B cell (primary cell): ENCODE data around the gene TLE6. TPM values are rescaled to one million over a fixed set of nuclear protein-coding genes. Genes with fewer than 3 reads are reported as not detected.

ENCODE experiments used
- ATAC-seq: fragments of 200-7000 bp; cut with Tn5 transposase; one replicate; pipeline ENCODE4 v1.10.0; 2021; ENCODE audit warnings: low read depth, mild to moderate bottlenecking, moderate number of reproducible peaks, moderate library complexity
- CTCF ChIA-PET: fragments of 350-600 bp; sonication (Branson Sonifier 250); formaldehyde crosslinking; loops from one replicate; lab custom pipeline; 2021; ENCODE audit warnings: antibody characterized with exemption, inconsistent platforms; lab: Charles Lee
- POLR2A ChIA-PET: fragments of 350-600 bp; sonication (Branson Sonifier 250); formaldehyde crosslinking; loops from one replicate; lab custom pipeline; 2021; ENCODE audit warnings: antibody characterized with exemption; lab: Charles Lee
- DNase-seq: peaks from one replicate; pipeline ENCODE4 v3.0.0; 2013
- H2AFZ ChIP-seq: 2 replicates; pipeline ENCODE4 v1.6.1; 2012; ENCODE audit warnings: mild to moderate bottlenecking, low read depth, low read length; ENCODE audit not compliant: insufficient read depth, poor library complexity, severe bottlenecking
- H3K27ac ChIP-seq, 2 donors: 1 replicate in 1 of 2; 2 replicates in 1 of 2; pipeline ENCODE4 v1.5.1; 2012 to 2013; ENCODE audit warnings: low read length in 2 of 2, mild to moderate bottlenecking in 2 of 2, moderate library complexity in 1 of 2
- H3K27me3 ChIP-seq, 4 experiments: fragments of 200-600 bp in 1 of 4; sonication (generic) in 1 of 4; replicated peaks in 1 of 4; 1 replicate in 2 of 4; 2 replicates in 2 of 4; pipeline versions ENCODE4 v1.6.1 to v1.7.0; 2013 to 2016; ENCODE audit warnings: low read length in 3 of 4, mild to moderate bottlenecking in 2 of 4, mixed read lengths in 1 of 4, moderate library complexity in 1 of 4; ENCODE audit not compliant: insufficient read depth in 4 of 4, control insufficient read depth in 3 of 4; ENCODE audit errors: control extremely low read depth in 1 of 4
- H3K36me3 ChIP-seq, 2 experiments: replicated peaks in 1 of 2; 1 replicate in 1 of 2; 2 replicates in 1 of 2; pipeline versions ENCODE4 v1.6.1 to v1.7.1; 2013; ENCODE audit warnings: low read length in 1 of 2; ENCODE audit not compliant: insufficient read depth in 2 of 2, control insufficient read depth in 1 of 2; ENCODE audit errors: control extremely low read depth in 1 of 2, extremely low read depth in 1 of 2
- H3K4me1 ChIP-seq, 2 donors: fragments of 200-600 bp in 1 of 2; sonication (generic) in 1 of 2; 1 replicate in 1 of 2; 2 replicates in 1 of 2; pipeline versions ENCODE4 v1.5.1 to v1.6.1; 2013 to 2017; ENCODE audit warnings: low read length in 2 of 2; ENCODE audit not compliant: control insufficient read depth in 2 of 2, insufficient read depth in 2 of 2
- H3K4me2 ChIP-seq: replicated peaks from 2 replicates; pipeline ENCODE3; 2012; ENCODE audit warnings: mild to moderate bottlenecking, low read depth, low read length; ENCODE audit not compliant: poor library complexity, severe bottlenecking
- H3K4me3 ChIP-seq, 5 experiments: fragments of 200-600 bp in 1 of 5; sonication (generic) in 1 of 5; 1 replicate in 3 of 5; 2 replicates in 2 of 5; pipeline versions ENCODE4 v1.5.1 to v1.7.0; 2011 to 2016; ENCODE audit warnings: low read length in 4 of 5, mild to moderate bottlenecking in 4 of 5, low read depth in 2 of 5, control low read depth in 1 of 5, moderate library complexity in 1 of 5; ENCODE audit not compliant: insufficient read depth in 1 of 5; ENCODE audit errors: control extremely low read depth in 1 of 5, extremely low read depth in 1 of 5
- H3K79me2 ChIP-seq: fragments of 200-600 bp; sonication (generic); one replicate; pipeline ENCODE4 v1.6.0; 2016; ENCODE audit warnings: low read length; ENCODE audit not compliant: control insufficient read depth, insufficient read depth
- H3K9ac ChIP-seq: fragments of 200-600 bp; sonication (generic); 2 replicates; pipeline ENCODE4 v1.6.1; 2017; ENCODE audit warnings: mild to moderate bottlenecking, low read length, moderate library complexity
- H3K9me3 ChIP-seq, 3 donors: one replicate each; pipeline versions ENCODE4 v1.6.1 to v1.7.1; 2013; ENCODE audit warnings: low read length in 2 of 3; ENCODE audit not compliant: control insufficient read depth in 2 of 3, insufficient read depth in 1 of 3; ENCODE audit errors: control extremely low read depth in 1 of 3
- H4K20me1 ChIP-seq: 2 replicates; pipeline ENCODE4 v1.6.0; 2012; ENCODE audit warnings: mild to moderate bottlenecking, low read length; ENCODE audit not compliant: insufficient read depth, control insufficient read depth, poor library complexity, severe bottlenecking
- H3K27ac Mint-ChIP-seq: one replicate; pipeline ENCODE4 v1.8.0; 2021; ENCODE audit warnings: mixed read lengths
- H3K27me3 Mint-ChIP-seq: one replicate; pipeline ENCODE4 v1.8.0; 2021; ENCODE audit warnings: mixed read lengths
- H3K4me1 Mint-ChIP-seq: one replicate; pipeline ENCODE4 v1.8.0; 2021; ENCODE audit warnings: mixed read lengths
- H3K4me3 Mint-ChIP-seq: one replicate; pipeline ENCODE4 v1.8.0; 2021; ENCODE audit warnings: mixed read lengths
- H3K9me3 Mint-ChIP-seq: one replicate; pipeline ENCODE4 v1.8.0; 2022; ENCODE audit warnings: mixed read lengths; ENCODE audit not compliant: insufficient read depth
- EZH2 ChIP-seq: IDR thresholded peaks from 2 replicates; pipeline ENCODE4 v1.6.1; 2012; ENCODE audit warnings: borderline replicate concordance, low read depth, mild to moderate bottlenecking, moderate library complexity, low read length; ENCODE audit not compliant: insufficient read depth, poor library complexity, severe bottlenecking
- WGBS: methylation state at CpG from one replicate; pipeline ENCODE4 v1.1.5; 2013; ENCODE audit warnings: missing lambda C conversion rate; ENCODE audit not compliant: insufficient coverage; 5-methylcytosine and 5-hydroxymethylcytosine counted together
- intact Hi-C: fragments of 100-400 bp; cut with micrococcal nuclease; formaldehyde crosslinking; loops from one replicate; pipeline ENCODE4 v1.10.0; 2022
- polyA plus RNA-seq: library from polyadenylated mRNA; depleted of rRNA; stranded (reverse); fragments of >200 nt; gene quantifications from 2 replicates; pipeline ENCODE4 v1.2.3, GENCODE V29; 2012
- total RNA-seq, 2 donors: library from RNA; stranded (reverse); fragments of 120-200 nt in 1 of 2; gene quantifications; 1 replicate in 1 of 2; 2 replicates in 1 of 2; pipeline versions ENCODE4 v1.2.3 to v1.2.4, GENCODE V29; 2013 to 2022
- TF ChIP-seq, protein P1 (sequence below): fragments of 200-600 bp; IDR thresholded peaks from one replicate; pipeline ENCODE4 v1.8.0; 2022; ENCODE audit warnings: antibody characterized with exemption, mild to moderate bottlenecking

The TLE6 gene
- total and polyA plus RNA-seq, 2 donors (not counting 1 experiment from before 2014, with no cell fraction given) = 1.5 to 3.0 TPM

- no peak overlapping the region for H3K4me2 ChIP-seq
- DNase-seq (no peak), ATAC-seq (no peak)
- H3K27me3 Mint-ChIP-seq = no peaks in the 10 kb centered on the region
- WGBS = 84% methylated on average over 12 of the region's 16 CpGs
- H3K4me3 ChIP-seq = no peak overlapping the region
- H2AFZ ChIP-seq = no peak overlapping the region
- H3K9ac ChIP-seq = no peak overlapping the region
- H3K79me2 ChIP-seq = no peaks in the 10 kb centered on the region
- no peak overlapping the region for H3K27ac Mint-ChIP-seq
- H3K27me3 ChIP-seq = peaks cover 0 to 2% (median 0%) of the 10 kb centered on the region in 4 experiments
- intact Hi-C loops = no loop called here
- ChIA-PET POLR2A (no interaction called here), CTCF (no interaction called here)
- H3K9me3 ChIP-seq = no peaks in the 10 kb centered on the region
- TF ChIP-seq, protein P1, sequence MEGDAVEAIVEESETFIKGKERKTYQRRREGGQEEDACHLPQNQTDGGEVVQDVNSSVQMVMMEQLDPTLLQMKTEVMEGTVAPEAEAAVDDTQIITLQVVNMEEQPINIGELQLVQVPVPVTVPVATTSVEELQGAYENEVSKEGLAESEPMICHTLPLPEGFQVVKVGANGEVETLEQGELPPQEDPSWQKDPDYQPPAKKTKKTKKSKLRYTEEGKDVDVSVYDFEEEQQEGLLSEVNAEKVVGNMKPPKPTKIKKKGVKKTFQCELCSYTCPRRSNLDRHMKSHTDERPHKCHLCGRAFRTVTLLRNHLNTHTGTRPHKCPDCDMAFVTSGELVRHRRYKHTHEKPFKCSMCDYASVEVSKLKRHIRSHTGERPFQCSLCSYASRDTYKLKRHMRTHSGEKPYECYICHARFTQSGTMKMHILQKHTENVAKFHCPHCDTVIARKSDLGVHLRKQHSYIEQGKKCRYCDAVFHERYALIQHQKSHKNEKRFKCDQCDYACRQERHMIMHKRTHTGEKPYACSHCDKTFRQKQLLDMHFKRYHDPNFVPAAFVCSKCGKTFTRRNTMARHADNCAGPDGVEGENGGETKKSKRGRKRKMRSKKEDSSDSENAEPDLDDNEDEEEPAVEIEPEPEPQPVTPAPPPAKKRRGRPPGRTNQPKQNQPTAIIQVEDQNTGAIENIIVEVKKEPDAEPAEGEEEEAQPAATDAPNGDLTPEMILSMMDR = no peak
- TF ChIP-seq EZH2 = no peak
- no peaks in the 10 kb centered on the region for H3K9me3 Mint-ChIP-seq
- H4K20me1 ChIP-seq = no peaks in the 10 kb centered on the region
- no peak overlapping the region for H3K27ac ChIP-seq
- no peaks in the 10 kb centered on the region for H3K4me1 Mint-ChIP-seq
- no peaks in the 10 kb centered on the region for H3K4me1 ChIP-seq
- H3K36me3 ChIP-seq = no peaks in the 10 kb centered on the region
- no peak overlapping the region for H3K4me3 Mint-ChIP-seq
Observed at GRCh38 chr19:3012621-3013262, 35.4 kb downstream of the TLE6 start.

- Mint-ChIP-seq H3K27me3 (no peaks in the 10 kb centered on the region), H3K4me1 (no peaks in the 10 kb centered on the region), H3K9me3 (no peaks in the 10 kb centered on the region), H3K27ac (no peak overlapping the region), H3K4me3 (no peak overlapping the region)
- Histone ChIP-seq H2AFZ (no peak overlapping the region), H3K4me1 (no peaks in the 10 kb centered on the region), H3K27me3 (peaks cover 0 to 2% (median 0%) of the 10 kb centered on the region in 4 experiments), H3K9me3 (no peaks in the 10 kb centered on the region), H4K20me1 (no peaks in the 10 kb centered on the region), H3K4me3 (no peak overlapping the region), H3K27ac (no peak overlapping the region), H3K4me2 (no peak overlapping the region), H3K9ac (no peak overlapping the region), H3K79me2 (no peaks in the 10 kb centered on the region), H3K36me3 (no peaks in the 10 kb centered on the region)
- no peak for TF ChIP-seq EZH2
- TF ChIP-seq, protein P1 = no peak
- CTCF ChIA-PET = no interaction called here
- ATAC-seq (no peak), DNase-seq (no peak)
- intact Hi-C loops = no loop called here
- 97% methylated on average over 5 of the region's 7 CpGs for WGBS
- POLR2A ChIA-PET = no interaction called here
Observed at GRCh38 chr19:3013263-3013725, 35.9 kb downstream of the TLE6 start.
